Measurements from ENCODE around the gene NTRK1. TPM values are rescaled to one million over a fixed set of nuclear protein-coding genes. Genes with fewer than 3 reads are reported as not detected.

Gene NTRK1
- total and polyA plus RNA-seq, 2 of the 13 experiments (the other 11 are each of a cell fraction or from before 2014, with no cell fraction given), result not detected

- peak; percentile 16; the same call in 1 of the 2 replicates for TF ChIP-seq SP4 (CRISPR knock-in tag; IDR thresholded peaks at IDR 0.05)
- peak; percentile 91 for TF ChIP-seq CTCF (CRISPR knock-in tag; IDR thresholded peaks at IDR 0.05)
- TF ChIP-seq ZNF776 (CRISPR knock-in tag; IDR thresholded peaks at IDR 0.05), result no peak
- 0 out of 2 replicates have a peak, but pooled peaks have one; percentile 27 for TF ChIP-seq ZNF768 (CRISPR knock-in tag; IDR thresholded peaks at IDR 0.05)
- no peak for TF ChIP-seq ZSCAN30 (CRISPR knock-in tag; IDR thresholded peaks at IDR 0.05)
- no peak for TF ChIP-seq MEIS2 (CRISPR knock-in tag; IDR thresholded peaks at IDR 0.05)
- TF ChIP-seq GATAD2A (CRISPR knock-in tag; IDR thresholded peaks at IDR 0.05), result 0 out of 2 replicates have a peak, but pooled peaks have one; percentile 12
- 0 out of 2 replicates have a peak, but pooled peaks have one; percentile 36 for TF ChIP-seq ZNF451 (CRISPR knock-in tag; IDR thresholded peaks at IDR 0.05)
- no peak for TF ChIP-seq TCF12 (IDR thresholded peaks at IDR 0.05)
- TF ChIP-seq TCF12 (CRISPR knock-in tag; IDR thresholded peaks at IDR 0.05), result peak; percentile 40; the same call in 1 of the 2 replicates
- peak; percentile 85; the same call in 1 of the 2 replicates for TF ChIP-seq MTF2 (CRISPR knock-in tag; IDR thresholded peaks at IDR 0.05; ENCODE audit: borderline replicate concordance)
- TF ChIP-seq KLF13 (CRISPR knock-in tag; IDR thresholded peaks at IDR 0.05), result 0 out of 2 replicates have a peak, but pooled peaks have one; percentile 40
- TF ChIP-seq ZNF407 (CRISPR knock-in tag; IDR thresholded peaks at IDR 0.05; ENCODE audit: not compliant biosample characterization), result peak; percentile 5
- TF ChIP-seq ZNF205 (CRISPR knock-in tag; IDR thresholded peaks at IDR 0.05), result peak; percentile 100
- no peak for TF ChIP-seq SKI (IDR thresholded peaks at IDR 0.05; ENCODE audit: partially characterized antibody)
- 0 out of 2 replicates have a peak, but pooled peaks have one; percentile 38 for TF ChIP-seq ZNF329 (CRISPR knock-in tag; IDR thresholded peaks at IDR 0.05; ENCODE audit: low read depth)
- 0 out of 2 replicates have a peak, but pooled peaks have one; percentile 56 for TF ChIP-seq EZH2 (conservative IDR thresholded peaks at IDR 0.05; ENCODE audit: low read depth, low read length)
- TF ChIP-seq NBN (conservative IDR thresholded peaks at IDR 0.05), result no peak
Observed at GRCh38 chr1:156927215-156928042, 66.8 kb downstream of the NTRK1 start (continued).

All from HepG2 (cell line).